Testis (tissue), 3 donors: ENCODE measurements around the gene NSUN5. TPM values are rescaled to one million over a fixed set of nuclear protein-coding genes. Genes with fewer than 3 reads are reported as not detected.

Experiments used
- DNase-seq: peaks from one replicate; pipeline ENCODE4 v3.0.0-alpha.2; 2019
- H3K27ac ChIP-seq, 2 donors: fragments of 200-600 bp; sonication (generic); one replicate each; pipeline ENCODE4 v1.5.1; 2019
- H3K27me3 ChIP-seq: fragments of 200-600 bp; sonication (generic); one replicate; pipeline ENCODE4 v1.5.1; 2019
- H3K36me3 ChIP-seq: fragments of 200-600 bp; sonication (generic); one replicate; pipeline ENCODE4 v1.5.1; 2017; ENCODE audit warnings: low read depth; ENCODE audit errors: missing control alignments
- H3K4me1 ChIP-seq: fragments of 200-600 bp; sonication (generic); one replicate; pipeline ENCODE4 v1.5.1; 2019
- H3K4me3 ChIP-seq, 2 donors: fragments of 200-600 bp; sonication (generic); one replicate each; pipeline ENCODE4 v1.5.1; 2017 to 2019
- H3K9me3 ChIP-seq: fragments of 200-600 bp; sonication (generic); one replicate; pipeline ENCODE4 v1.5.1; 2017
- POLR2A ChIP-seq: fragments of 450-650 bp; IDR thresholded peaks from one replicate; pipeline ENCODE4 v1.6.1; 2017; ENCODE audit warnings: antibody characterized with exemption, mild to moderate bottlenecking, moderate library complexity
- WGBS, 2 donors: methylation state at CpG; one replicate each; pipeline ENCODE4 v1.1.5; 2018; 5-methylcytosine and 5-hydroxymethylcytosine counted together
- intact Hi-C: fragments of 100-400 bp; cut with DNase I; formaldehyde crosslinking; loops from one replicate; pipeline ENCODE4 v1.15.1; 2023; ENCODE audit warnings: low total_unique reads
- polyA plus RNA-seq: library from polyadenylated mRNA; stranded (reverse); fragments of 350-450 nt; fragmentation: Illumina TruSeq; extraction: RNeasy Lipid Tissue Mini Kit (QIAGEN cat#74804); gene quantifications from one replicate; pipeline ENCODE4 v1.2.3, GENCODE V29; 2014; ENCODE audit warnings: low read depth, low replicate concordance; ENCODE audit not compliant: insufficient read depth
- total RNA-seq, 2 donors: library from RNA; depleted of rRNA; stranded (reverse); fragments of >200 nt; gene quantifications; one replicate each; pipeline ENCODE4 v1.2.3, GENCODE V29; 2016
- TF ChIP-seq, protein P1 (sequence below), 3 experiments: fragments of 450-650 bp in 2 of 3; fragments of 200-600 bp in 1 of 3; sonication (generic) in 1 of 3; IDR thresholded peaks; one replicate each; pipeline ENCODE4 v1.5.1; 2016 to 2019; ENCODE audit warnings: antibody characterized with exemption in 3 of 3, mild to moderate bottlenecking in 2 of 3, moderate library complexity in 1 of 3

NSUN5 gene
- total and polyA plus RNA-seq, 3 donors from 2014 or later, result 36.9 to 53.9 (median 44.3) TPM

DNA sequence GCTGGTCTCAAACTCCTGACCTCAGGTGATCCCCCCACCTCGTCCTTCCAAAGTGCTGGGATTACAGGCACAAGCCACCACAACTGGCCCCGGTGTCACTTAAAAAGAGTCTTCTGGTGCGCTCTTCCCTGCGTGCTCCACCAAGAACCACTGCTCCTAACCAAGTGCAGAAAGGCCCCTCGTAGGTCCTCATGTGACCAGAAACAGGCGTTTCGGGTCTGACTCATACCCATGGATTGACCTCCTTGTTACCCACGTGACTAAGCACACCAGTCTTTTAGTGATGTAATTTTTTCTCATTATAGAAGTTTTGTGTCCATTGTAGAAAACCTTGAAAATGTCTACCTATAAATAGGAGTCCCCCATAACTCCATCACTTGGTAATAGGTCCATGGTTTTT is 33.3 kb upstream of the NSUN5 start:
- Histone ChIP-seq H3K27ac (no peak overlapping the region), H3K9me3 (no peaks in the 10 kb centered on the region), H3K36me3 (no peaks in the 10 kb centered on the region), H3K4me3 (no peak overlapping the region), H3K27me3 (no peaks in the 10 kb centered on the region), H3K4me1 (no peaks in the 10 kb centered on the region)
- no peak for TF ChIP-seq POLR2A
- TF ChIP-seq, protein P1, sequence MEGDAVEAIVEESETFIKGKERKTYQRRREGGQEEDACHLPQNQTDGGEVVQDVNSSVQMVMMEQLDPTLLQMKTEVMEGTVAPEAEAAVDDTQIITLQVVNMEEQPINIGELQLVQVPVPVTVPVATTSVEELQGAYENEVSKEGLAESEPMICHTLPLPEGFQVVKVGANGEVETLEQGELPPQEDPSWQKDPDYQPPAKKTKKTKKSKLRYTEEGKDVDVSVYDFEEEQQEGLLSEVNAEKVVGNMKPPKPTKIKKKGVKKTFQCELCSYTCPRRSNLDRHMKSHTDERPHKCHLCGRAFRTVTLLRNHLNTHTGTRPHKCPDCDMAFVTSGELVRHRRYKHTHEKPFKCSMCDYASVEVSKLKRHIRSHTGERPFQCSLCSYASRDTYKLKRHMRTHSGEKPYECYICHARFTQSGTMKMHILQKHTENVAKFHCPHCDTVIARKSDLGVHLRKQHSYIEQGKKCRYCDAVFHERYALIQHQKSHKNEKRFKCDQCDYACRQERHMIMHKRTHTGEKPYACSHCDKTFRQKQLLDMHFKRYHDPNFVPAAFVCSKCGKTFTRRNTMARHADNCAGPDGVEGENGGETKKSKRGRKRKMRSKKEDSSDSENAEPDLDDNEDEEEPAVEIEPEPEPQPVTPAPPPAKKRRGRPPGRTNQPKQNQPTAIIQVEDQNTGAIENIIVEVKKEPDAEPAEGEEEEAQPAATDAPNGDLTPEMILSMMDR (IDR thresholded peaks at IDR 0.05), result no peak
- DNase-seq, result no peak
- 80 to 82% methylated on average over 8 of the region's 8 CpGs for WGBS, 2 donors
- intact Hi-C loops, result loop anchor here (5.0 kb wide), 1 partner anchor 110 kb away; no protein-coding TSS in a partner anchor

DNA sequence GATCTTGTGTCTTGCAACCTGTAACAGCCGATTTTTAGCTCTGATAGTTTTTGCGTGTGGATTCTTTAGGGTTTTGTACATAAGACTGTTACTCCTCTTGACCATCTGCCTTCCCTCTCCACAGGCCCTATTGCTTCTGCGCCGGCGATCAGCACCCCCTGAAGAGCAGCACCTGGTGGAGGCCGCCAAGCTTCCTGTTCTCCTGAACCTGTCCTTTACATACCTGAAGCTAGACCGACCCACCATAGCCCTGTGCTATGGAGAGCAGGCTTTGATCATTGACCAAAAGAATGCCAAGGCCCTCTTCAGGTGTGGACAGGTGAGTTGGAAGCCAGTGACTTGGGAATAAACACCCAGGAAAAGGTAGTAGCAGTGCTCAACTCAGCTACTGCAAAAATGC is 31.9 kb upstream of the NSUN5 start:
- intact Hi-C loops, result loop anchor here (5.0 kb wide), 1 partner anchor 112 kb away; no protein-coding TSS in a partner anchor
- Histone ChIP-seq H3K27ac (no peak overlapping the region), H3K27me3 (no peaks in the 10 kb centered on the region), H3K36me3 (no peaks in the 10 kb centered on the region), H3K4me1 (no peaks in the 10 kb centered on the region), H3K9me3 (no peaks in the 10 kb centered on the region), H3K4me3 (no peak overlapping the region)
- WGBS, 2 donors, result 75 to 80% methylated on average over 7 of the region's 7 CpGs
- TF ChIP-seq, protein P1 (IDR thresholded peaks at IDR 0.05), result no peak
- TF ChIP-seq POLR2A, result no peak
- DNase-seq, result no peak

DNA sequence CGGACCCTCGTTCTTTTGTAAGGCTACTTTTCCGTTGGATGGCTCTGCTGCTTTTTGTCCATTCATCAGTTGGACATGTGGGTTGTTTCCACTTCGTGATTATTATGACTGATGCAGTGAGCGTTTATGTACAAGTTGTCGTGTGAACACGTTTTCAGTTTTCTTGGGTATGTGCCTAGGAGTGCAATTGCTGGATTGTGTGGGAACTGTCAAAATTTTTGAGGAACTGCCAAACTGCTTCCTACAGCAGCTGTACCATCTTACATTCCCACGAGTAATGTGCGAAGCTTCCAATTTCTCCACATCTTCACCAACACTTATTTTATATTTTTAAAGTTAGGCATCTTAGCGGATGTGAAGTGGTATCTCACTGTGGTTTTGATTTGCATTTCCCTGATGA is 29.7 kb upstream of the NSUN5 start:
- Histone ChIP-seq H3K9me3 (no peaks in the 10 kb centered on the region), H3K4me3 (no peak overlapping the region), H3K27me3 (no peaks in the 10 kb centered on the region), H3K27ac (no peak overlapping the region), H3K4me1 (no peaks in the 10 kb centered on the region), H3K36me3 (no peaks in the 10 kb centered on the region)
- TF ChIP-seq POLR2A, result no peak
- TF ChIP-seq, protein P1 (IDR thresholded peaks at IDR 0.05), result no peak
- DNase-seq, result no peak
- intact Hi-C loops, result no loop called here
- WGBS, 2 donors, result 82% methylated on average over 10 of the region's 10 CpGs

DNA sequence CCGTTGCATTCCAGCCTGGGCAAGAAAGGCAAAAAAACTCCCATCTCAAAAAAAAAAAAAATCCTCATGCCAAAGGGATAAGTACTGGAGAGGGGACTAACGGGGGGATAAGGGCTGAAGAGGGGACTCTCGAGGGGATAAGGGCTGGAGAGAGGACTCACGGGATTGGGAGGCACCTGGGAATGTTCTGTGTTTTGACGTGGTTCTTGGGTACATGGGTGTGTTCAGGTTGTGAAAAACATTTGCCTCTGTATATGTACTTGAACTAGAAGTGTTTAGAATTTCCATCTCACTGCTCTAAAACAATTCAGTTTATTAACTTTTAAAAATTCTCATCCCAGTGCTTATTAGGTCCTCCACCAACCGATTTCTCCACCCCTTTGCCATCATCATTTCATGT is 23.8 kb upstream of the NSUN5 start:
- intact Hi-C loops, result no loop called here
- Histone ChIP-seq H3K4me3 (no peak overlapping the region), H3K4me1 (no peaks in the 10 kb centered on the region), H3K9me3 (no peaks in the 10 kb centered on the region), H3K27ac (no peak overlapping the region), H3K27me3 (no peaks in the 10 kb centered on the region), H3K36me3 (no peaks in the 10 kb centered on the region)
- TF ChIP-seq, protein P1 (IDR thresholded peaks at IDR 0.05), result no peak
- no peak for TF ChIP-seq POLR2A
- 86 to 89% methylated on average over 6 of the region's 6 CpGs for WGBS, 2 donors
- DNase-seq, result no peak

DNA sequence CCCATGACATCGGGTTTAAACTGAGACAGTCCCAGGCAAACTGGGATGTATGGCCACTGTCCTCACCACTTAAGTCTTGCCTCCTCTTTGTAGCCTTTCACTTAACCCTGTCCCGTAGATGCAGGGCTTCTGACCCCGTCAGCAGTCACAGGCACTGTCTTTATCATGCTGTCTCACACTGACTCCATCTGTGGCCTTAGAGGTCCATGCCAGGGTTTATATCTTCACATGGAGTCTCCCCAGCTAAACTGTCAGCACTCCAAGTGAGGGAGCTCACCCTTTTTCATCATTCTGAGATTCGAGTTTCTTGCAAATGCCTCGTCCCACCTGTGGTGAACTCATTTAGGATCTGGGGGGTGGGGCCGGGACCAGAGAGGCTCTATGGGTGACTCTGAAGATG is 22.1 kb upstream of the NSUN5 start:
- Histone ChIP-seq H3K27me3 (no peaks in the 10 kb centered on the region), H3K9me3 (no peaks in the 10 kb centered on the region), H3K4me3 (no peak overlapping the region), H3K36me3 (no peaks in the 10 kb centered on the region), H3K27ac (no peak overlapping the region), H3K4me1 (no peaks in the 10 kb centered on the region)
- WGBS, 2 donors, result 68 to 76% methylated on average over 6 of the region's 6 CpGs
- no peak for DNase-seq
- intact Hi-C loops, result no loop called here
- TF ChIP-seq, protein P1 (IDR thresholded peaks at IDR 0.05), result no peak
